Loucy (cell line): ENCODE measurements around the gene STXBP6.

ENCODE experiments used
- EZH2phosphoT487 ChIP-seq: fragments of 200-600 bp; IDR thresholded peaks from 2 replicates; pipeline ENCODE4 v1.6.1; 2018; ENCODE audit warnings: antibody characterized with exemption, mild to moderate bottlenecking, moderate library complexity, borderline replicate concordance
- TF ChIP-seq, protein P1 (sequence below): fragments of 200-600 bp; sonication (generic); conservative IDR thresholded peaks from 2 replicates; pipeline ENCODE4 v1.5.1; 2014; ENCODE audit warnings: mild to moderate bottlenecking, antibody characterized with exemption, low read length

DNA sequence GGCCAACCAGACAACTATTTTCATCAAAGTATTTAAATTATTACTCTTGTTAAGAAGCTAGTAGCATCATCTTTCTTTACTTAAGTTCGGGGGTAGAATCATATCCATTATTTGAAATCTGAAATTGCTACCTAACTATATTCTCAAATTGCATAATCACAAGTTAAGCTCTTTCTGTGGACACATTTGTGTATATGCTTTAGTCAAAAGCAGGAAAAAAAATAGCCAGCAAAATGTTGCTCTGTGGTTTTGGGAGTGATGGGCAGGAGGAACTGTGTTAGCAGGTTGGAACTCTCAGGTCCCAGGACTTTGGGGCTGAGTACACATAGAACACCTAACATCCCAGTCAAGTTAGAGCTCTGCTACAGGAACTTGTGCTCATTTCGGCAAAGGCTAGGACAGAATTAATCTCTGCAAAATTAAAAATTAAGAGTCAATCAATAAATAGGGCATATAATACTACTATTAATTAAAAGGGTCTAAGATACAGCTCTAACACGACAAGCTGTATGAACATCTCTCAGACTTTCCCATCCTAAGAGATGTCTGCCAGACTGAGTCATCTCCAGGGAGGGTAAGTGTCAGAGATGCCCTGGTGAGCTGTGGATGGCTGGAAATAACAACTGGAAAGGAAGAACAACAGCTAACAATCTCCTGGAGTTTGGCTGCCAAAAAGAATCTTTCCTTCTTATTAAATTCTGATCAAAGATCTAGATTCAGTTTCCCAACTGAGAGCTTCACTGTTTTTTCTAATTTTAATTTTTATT lies 212.5 kb downstream of the STXBP6 start:
- TF ChIP-seq, protein P1, sequence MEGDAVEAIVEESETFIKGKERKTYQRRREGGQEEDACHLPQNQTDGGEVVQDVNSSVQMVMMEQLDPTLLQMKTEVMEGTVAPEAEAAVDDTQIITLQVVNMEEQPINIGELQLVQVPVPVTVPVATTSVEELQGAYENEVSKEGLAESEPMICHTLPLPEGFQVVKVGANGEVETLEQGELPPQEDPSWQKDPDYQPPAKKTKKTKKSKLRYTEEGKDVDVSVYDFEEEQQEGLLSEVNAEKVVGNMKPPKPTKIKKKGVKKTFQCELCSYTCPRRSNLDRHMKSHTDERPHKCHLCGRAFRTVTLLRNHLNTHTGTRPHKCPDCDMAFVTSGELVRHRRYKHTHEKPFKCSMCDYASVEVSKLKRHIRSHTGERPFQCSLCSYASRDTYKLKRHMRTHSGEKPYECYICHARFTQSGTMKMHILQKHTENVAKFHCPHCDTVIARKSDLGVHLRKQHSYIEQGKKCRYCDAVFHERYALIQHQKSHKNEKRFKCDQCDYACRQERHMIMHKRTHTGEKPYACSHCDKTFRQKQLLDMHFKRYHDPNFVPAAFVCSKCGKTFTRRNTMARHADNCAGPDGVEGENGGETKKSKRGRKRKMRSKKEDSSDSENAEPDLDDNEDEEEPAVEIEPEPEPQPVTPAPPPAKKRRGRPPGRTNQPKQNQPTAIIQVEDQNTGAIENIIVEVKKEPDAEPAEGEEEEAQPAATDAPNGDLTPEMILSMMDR, result no peak
- no peak for TF ChIP-seq EZH2phosphoT487
